Hair follicular keratinocyte (primary cell): ENCODE measurements around the gene IL1RAPL1. TPM values are rescaled to one million over a fixed set of nuclear protein-coding genes. Genes with fewer than 3 reads are reported as not detected.

Source experiments
- total RNA-seq: library from RNA; depleted of rRNA; stranded (reverse); fragments of >200 nt; gene quantifications from 2 replicates; pipeline ENCODE4 v1.2.3, GENCODE V29; 2015

Gene IL1RAPL1
- not detected in 2 replicates for total RNA-seq

GRCh38 chrX:28586981-28587551 is at the start of gene IL1RAPL1:
TSS of gene IL1RAPL1 (plus strand) at chrX:28587446.

